ENCODE measurements around the gene MIEF1.
A peak's percentile ranks its signal among the peaks of the same experiment; 100 is the strongest.

Gene MIEF1

DNA sequence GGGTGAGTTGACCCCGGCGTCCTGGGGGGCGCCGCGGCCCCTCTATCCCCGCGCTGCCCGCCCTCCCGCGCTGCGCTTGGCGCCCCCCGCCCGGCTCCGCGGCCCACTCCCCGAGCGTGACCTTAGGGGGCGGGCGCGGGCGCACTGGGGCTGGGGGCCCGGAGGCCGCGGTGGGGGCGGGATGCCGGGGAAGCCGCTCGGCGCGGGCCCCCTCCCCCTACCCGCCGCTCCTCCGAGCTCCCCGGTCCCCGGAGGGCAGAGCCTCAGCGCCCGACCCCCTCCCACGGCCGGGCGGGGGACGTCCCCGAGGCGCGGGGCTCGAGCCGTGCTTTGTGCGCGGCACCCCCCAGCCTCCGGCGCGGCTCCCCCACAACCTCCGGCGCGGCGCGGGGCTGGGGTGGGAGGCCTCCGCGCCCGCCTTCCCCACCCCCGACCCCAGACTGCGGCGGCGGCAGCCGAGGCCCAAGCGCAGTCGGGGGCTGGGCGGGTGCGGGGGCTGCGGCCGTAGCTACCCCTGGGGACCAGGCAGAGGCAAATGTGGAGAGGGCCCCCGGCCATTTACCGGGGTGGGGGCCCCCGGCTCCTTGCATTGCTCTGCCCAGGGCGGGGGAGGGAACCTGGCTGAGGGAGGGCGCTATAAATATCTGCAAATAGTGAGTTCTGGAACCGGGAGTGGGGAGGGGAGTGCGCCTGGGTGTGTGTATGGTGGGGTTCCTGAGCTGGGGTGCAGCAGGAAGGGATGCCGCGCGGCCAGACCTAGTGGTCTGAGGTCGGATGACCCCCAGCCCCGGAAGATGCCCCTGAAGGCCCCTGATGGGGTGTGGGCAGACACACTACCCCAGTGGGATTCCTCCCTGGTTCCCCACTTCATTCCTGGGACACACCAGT, 44.3 kb upstream of the MIEF1 start:
- TF ChIP-seq, protein P1, sequence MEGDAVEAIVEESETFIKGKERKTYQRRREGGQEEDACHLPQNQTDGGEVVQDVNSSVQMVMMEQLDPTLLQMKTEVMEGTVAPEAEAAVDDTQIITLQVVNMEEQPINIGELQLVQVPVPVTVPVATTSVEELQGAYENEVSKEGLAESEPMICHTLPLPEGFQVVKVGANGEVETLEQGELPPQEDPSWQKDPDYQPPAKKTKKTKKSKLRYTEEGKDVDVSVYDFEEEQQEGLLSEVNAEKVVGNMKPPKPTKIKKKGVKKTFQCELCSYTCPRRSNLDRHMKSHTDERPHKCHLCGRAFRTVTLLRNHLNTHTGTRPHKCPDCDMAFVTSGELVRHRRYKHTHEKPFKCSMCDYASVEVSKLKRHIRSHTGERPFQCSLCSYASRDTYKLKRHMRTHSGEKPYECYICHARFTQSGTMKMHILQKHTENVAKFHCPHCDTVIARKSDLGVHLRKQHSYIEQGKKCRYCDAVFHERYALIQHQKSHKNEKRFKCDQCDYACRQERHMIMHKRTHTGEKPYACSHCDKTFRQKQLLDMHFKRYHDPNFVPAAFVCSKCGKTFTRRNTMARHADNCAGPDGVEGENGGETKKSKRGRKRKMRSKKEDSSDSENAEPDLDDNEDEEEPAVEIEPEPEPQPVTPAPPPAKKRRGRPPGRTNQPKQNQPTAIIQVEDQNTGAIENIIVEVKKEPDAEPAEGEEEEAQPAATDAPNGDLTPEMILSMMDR (IDR thresholded peaks at IDR 0.05; ENCODE audit: extremely low read depth, insufficient read depth, missing control alignments), result no peak
- in situ Hi-C loops (cut with MboI; ENCODE audit: low pct_unique_long_range_greater_than_20kb, low sequenced_read_pairs, unreplicated experiment), result no loop called here

DNA sequence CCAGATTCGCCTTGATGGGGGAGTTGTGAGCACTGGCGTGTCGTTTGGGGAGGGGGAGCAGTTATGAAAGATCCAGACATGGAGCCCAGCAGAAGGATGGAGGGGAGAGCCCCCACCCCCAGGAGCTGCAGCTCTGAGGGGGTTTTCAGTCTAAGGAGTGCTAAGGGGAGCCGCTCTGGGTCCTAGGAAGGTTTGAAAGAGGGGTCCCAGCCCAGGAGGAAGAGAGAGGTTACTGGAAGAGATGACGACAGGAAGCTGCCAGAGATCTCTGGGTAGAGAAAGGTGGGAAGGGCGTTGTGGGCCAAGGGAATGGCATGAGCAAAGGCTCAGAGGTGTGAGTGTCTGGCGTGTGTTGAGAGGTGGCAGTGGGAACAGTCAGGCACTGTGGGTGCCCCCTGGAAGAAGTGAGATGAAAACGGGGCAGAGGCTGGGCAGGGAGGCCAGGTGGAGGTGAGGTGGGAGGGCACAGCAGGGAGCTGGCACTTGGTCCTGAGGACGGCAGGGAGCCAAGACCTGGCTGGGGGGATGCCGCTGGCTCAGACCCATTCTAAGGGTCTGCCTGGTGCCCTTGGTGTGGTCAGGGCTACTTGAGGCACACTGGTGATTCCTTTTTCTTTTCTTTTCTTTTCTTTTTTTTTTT, 43.5 kb upstream of the MIEF1 start:
- peak; percentile 62 for DNase-seq (ENCODE audit: low spot score)
- in situ Hi-C loops (cut with MboI; ENCODE audit: low pct_unique_long_range_greater_than_20kb, low sequenced_read_pairs, unreplicated experiment), result no loop called here
- TF ChIP-seq, protein P1 (IDR thresholded peaks at IDR 0.05; ENCODE audit: extremely low read depth, insufficient read depth, missing control alignments), result no peak

More for the DNA sequence above, 44.3 kb upstream of the MIEF1 start:
- peak; percentile 75 for DNase-seq (ENCODE audit: low spot score)

DNA sequence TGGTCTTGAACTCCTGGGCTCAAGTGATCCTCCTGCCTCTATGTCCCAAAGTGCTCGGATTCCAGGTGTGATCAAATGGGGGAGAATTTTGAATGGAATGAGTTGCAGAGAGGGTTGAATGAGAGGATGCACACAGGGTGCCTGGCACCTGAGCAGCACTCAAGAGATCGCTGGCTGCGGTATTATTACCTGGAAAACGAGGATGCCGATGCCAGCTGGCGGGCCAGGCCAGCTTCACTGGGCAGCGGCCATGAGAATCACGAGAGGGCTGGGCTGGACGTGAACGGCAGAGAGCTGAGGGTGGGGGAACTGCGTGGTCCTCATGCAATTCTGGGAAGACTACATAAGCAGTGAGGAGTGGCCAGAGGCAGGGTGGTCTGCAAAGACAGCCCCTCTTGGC, 42.4 kb upstream of the MIEF1 start:
- TF ChIP-seq, protein P1 (IDR thresholded peaks at IDR 0.05; ENCODE audit: extremely low read depth, insufficient read depth, missing control alignments), result no peak
- DNase-seq (ENCODE audit: low spot score), result no peak
- in situ Hi-C loops (cut with MboI; ENCODE audit: low pct_unique_long_range_greater_than_20kb, low sequenced_read_pairs, unreplicated experiment), result no loop called here

DNA sequence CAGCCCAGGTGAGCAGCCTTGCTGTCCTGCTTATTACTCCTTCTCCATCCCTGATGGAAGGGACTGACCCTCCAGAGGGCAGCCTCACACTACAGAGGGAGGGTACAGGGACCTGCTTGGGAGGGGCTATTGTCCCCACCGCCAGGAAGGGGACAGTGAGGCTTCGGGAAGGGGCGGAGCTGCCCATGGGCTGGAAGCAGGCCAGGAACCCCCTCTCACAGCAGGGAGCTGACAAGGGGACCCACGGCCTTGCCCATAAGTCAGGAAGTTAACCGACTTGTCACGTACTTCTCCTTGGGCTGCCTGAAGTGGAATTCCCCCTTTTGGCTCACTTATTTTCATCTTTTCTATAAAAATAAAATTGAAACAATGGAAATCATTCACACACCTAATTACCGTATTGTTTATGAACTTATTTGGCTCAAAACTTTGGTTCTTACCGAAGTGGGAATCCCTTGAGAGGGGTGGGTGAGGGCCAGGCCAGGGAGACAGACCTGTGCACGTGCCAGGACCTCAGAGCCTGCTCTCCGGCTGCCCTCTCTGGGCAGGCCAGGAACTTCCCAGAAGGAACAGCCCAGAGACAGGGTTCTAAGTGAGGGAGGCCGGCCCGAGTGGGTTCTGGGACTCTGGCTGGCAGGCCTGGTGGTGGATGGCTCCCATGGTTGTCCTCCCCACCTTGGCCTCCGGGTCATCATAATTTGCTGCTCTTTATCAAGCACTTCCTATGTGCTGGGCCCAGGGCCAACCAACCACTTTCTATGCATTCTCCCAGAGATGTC, 39.5 kb upstream of the MIEF1 start:
- in situ Hi-C loops (cut with MboI; ENCODE audit: low pct_unique_long_range_greater_than_20kb, low sequenced_read_pairs, unreplicated experiment), result no loop called here
- TF ChIP-seq, protein P1 (IDR thresholded peaks at IDR 0.05; ENCODE audit: extremely low read depth, insufficient read depth, missing control alignments), result no peak
- DNase-seq (ENCODE audit: low spot score), result peak; percentile 57

DNA sequence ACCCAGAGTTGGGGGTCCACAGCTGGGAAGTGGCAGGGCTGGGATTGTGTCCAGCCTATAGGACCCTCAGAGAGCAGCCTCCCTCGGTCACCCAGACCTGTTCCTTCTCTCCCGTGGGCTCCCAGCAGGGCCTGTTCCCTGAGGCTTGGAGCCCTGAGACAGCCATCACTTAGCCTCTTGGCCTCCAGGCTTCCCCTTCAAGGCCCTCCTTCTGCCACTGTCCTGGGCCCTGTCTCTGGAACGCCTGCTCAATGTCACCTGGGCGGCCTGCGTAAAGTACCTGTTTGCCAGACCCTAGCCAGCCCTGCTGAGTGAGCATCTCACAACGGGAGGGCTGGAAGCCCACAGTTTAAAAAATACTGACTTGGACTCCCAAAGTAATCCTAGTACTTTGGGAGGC, 38.8 kb upstream of the MIEF1 start:
- TF ChIP-seq, protein P1 (IDR thresholded peaks at IDR 0.05; ENCODE audit: extremely low read depth, insufficient read depth, missing control alignments), result no peak
- in situ Hi-C loops (cut with MboI; ENCODE audit: low pct_unique_long_range_greater_than_20kb, low sequenced_read_pairs, unreplicated experiment), result no loop called here
- no peak for DNase-seq (ENCODE audit: low spot score)

DNA sequence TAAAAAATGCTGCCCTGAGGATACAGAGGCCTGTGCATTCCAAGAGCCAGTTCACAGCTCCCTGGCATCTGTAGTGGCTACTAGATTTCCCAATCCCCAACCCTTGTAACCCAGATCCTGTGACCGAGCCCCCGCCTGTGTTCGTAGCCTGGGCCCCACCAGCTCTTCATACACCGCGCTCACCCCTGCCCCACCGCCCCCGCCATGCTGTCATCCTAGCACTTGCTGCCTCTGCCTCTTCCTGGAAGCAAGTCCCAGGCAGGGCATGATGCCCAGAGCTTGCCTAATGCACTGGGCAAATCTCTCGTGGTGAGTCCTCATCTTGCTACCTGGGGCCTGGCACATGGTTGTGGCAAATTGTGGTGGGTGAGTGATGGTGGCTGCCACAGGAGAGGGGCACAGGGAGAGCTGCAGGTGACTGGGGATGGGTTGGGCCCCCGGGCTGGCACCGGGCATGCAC, 38.1 kb upstream of the MIEF1 start:
- in situ Hi-C loops (cut with MboI; ENCODE audit: low pct_unique_long_range_greater_than_20kb, low sequenced_read_pairs, unreplicated experiment), result no loop called here

More for the DNA sequence above, 38.1 kb upstream of the MIEF1 start:
- no peak for DNase-seq (ENCODE audit: low spot score)
- TF ChIP-seq, protein P1 (IDR thresholded peaks at IDR 0.05; ENCODE audit: extremely low read depth, insufficient read depth, missing control alignments), result no peak
